LNCAP (cell line): ENCODE measurements around the gene CXCL3.

Experiments used
- TF ChIP-seq, protein P1 (sequence below): fragments of 450-650 bp; IDR thresholded peaks from 2 replicates; pipeline ENCODE4 v1.5.1; 2017; ENCODE audit warnings: mild to moderate bottlenecking

Gene CXCL3

DNA sequence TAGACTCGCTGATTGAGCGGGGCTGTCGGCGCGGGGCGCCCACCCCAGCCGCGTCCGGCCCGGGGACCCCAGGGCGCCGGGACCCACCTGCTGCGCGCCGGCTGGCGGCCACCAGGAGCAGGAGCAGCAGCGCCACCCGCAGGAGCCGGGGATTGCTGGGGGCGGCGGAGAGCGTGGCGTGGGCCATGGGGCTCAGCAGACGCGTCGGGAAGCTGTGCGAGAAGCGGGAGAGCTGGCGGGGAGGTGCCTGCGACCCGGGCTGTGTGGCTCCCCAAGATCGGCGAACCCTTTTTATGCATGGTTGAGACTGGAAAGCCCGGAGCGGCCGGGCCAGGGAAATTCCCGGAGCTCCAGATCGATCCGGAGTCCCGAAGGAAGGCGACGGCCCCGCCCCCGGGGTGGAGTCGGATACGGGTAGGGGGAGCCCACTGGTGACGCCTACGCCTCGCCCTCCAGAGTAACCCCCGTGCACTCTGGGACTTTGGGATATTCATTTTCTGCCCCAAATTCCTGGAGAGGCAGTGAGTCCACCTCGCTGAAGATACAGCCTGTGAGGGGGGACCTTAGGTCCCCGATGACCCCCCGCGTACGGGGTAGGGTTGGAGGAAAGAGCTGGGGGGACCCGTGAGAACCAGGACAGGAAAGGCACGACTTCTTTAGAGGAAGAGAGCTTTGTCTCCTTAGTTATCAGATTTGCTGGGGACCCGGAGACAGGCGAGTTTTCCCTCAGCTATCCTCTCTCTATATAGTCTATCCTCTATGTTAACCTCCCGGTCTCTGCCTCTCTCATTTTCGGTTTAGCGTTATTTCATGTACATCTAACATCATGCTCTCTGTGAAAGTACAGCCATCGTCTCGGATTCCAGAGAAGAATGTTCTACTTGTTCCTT lies at the start of gene CXCL3:
Gene CXCL3 (minus strand): TSS at position 265 of the 890 bp plus-strand sequence. CDS start 78 bp downstream, at position 187.
- TF ChIP-seq, protein P1, sequence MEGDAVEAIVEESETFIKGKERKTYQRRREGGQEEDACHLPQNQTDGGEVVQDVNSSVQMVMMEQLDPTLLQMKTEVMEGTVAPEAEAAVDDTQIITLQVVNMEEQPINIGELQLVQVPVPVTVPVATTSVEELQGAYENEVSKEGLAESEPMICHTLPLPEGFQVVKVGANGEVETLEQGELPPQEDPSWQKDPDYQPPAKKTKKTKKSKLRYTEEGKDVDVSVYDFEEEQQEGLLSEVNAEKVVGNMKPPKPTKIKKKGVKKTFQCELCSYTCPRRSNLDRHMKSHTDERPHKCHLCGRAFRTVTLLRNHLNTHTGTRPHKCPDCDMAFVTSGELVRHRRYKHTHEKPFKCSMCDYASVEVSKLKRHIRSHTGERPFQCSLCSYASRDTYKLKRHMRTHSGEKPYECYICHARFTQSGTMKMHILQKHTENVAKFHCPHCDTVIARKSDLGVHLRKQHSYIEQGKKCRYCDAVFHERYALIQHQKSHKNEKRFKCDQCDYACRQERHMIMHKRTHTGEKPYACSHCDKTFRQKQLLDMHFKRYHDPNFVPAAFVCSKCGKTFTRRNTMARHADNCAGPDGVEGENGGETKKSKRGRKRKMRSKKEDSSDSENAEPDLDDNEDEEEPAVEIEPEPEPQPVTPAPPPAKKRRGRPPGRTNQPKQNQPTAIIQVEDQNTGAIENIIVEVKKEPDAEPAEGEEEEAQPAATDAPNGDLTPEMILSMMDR: no peak

DNA sequence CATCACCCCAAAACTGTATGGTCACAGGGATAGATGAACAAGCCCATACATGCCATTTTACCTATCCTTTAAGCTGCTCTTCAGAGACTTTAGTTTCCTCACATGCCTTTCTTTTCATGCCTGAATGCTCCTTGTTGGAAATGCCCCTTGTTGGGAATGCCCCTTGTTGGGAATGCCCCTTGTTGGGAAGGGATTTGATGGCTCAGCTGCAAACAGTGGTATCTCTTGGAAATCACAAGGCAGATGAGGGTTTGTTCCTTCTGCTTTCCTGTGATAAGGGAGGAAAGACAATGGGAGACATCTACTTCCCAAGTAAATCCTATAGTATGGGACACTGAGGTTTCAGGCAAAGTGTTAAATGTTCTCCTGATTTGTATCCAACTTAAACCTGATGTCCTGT lies 49.0 kb upstream of the CXCL3 start:
- TF ChIP-seq, protein P1: no peak

DNA sequence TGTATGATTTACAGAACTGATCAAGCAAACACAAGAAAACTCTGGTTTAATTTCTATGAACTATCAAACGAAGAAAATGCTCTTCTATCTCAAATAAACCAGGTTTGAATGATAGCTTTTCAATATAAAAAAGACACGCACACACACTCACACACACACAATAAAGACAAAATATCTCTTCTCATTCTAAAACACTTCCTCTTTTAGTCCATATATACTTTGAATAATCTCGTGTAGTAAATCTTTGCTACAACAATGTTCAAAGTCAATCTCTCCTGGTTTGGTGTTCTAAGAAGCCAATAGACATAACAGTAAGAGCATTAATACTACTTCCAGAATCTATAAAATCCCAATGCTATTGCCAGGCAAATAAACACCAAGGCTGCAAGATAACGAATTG lies 47.2 kb upstream of the CXCL3 start:
- TF ChIP-seq, protein P1: no peak

DNA sequence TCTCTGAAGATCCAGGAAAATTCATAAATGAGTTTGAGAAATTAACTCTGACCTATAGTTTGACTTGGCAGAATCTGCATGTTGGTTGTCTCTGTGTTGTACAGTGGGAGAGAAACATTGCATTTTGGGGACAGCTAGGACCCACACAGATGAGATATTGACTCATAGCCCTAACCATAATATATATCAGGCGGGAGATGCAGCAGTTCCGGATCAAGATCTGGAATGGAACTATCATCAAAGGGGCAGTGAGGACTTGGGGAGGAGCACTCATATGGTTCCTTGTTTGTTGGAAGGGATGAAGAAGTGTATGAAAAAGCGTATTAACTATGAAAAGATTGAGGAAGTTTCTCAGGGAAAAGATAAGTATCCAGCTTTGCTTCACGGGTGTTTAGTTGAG lies 46.5 kb upstream of the CXCL3 start:
- TF ChIP-seq, protein P1: no peak

DNA sequence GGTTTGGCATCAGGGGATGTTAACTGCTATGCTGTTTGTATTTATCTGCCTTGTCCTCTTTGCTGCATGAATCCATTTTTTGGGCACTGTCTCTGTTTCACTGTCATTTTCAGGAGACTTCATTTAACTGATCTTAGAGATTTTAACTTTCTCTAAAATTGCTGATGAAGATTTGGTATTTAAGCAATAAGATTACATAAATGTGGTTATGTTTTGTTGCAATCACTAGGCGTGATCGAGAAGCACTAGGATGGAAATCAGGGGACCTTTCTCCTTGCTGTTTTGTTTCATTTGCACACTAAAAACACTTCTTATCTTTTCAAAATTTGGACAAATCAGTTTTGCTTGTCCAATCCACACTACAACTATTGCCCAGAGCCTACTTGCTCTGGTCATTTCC lies 45.1 kb upstream of the CXCL3 start:
- TF ChIP-seq, protein P1: no peak

DNA sequence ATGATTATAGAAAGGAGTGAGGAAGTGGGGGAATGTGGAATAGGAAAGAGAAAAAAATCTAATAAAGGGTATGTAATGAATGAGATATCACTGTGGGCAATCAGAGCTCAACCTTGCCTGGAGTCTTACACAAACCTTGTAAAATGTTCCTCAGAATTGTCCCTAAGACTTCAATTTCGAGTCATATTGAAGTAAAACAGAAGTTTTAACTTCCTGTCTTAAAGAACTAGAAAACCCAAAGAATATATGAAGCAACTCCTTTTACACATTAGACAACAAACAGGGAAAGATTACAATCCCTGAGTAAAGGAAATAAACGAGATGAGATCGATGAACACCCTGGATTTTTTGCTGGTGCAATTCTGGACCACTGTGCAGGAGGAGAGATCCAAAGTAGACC lies 42.5 kb upstream of the CXCL3 start:
- TF ChIP-seq, protein P1: no peak

DNA sequence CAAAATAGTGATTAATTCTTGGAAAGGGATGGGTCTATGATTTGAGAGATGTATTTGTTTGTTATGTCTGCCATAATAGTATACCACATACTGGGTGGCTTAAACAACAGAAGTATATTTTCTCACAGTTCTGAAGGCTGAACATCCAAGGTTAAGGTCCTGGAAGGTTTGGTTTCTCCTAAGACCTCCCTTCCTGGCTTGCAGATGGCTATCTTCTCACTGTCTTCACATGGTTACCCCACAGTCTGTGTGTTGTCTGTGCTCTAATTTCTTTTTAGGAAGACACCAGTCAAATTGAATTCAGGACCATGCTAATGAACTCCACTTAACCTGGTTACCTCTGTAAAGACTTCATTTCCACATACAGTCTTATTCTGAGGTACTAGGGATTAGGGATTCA lies 34.9 kb upstream of the CXCL3 start:
- TF ChIP-seq, protein P1: no peak

DNA sequence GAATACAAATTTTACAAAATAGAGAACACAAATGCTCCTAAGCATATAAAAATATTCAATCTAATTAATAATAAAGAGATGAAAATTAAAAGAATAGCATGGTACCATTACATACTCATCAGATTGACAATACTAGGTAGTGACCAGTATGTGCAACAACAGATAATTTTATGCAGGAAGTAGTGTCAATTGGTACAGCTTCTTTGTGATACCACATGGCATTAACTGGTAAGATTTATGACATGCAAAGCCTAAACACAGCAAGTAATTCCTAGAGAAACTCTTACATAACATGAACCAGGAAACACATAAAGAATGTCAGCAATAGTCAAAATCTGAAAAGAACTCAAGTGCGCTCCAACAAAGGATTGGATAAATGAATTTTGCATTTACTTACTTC lies 34.2 kb upstream of the CXCL3 start:
- TF ChIP-seq, protein P1: no peak
